HG02970 (cell line): ENCODE results near the gene MRNIP.
"Not testable (repeated sequence)": the region's sequence is repeated elsewhere in the genome, so short reads cannot be mapped to it uniquely, and the experiment has no call there.

Source experiments
- ATAC-seq: cut with Tn5 transposase; IDR thresholded peaks from one replicate; pipeline ENCODE4 v1.9.1; 2021; ENCODE audit warnings: mild to moderate bottlenecking, moderate library complexity, moderate number of reproducible peaks; ENCODE audit not compliant: unreplicated experiment, low FRiP score

MRNIP gene

GRCh38 chr5:179873588-179874110, 15.0 kb upstream of the MRNIP start:
- ATAC-seq, result no peak

GRCh38 chr5:179872828-179873575, 14.4 kb upstream of the MRNIP start:
- ATAC-seq, result no peak

GRCh38 chr5:179872055-179872827, 13.6 kb upstream of the MRNIP start:
- no peak for ATAC-seq

- ATAC-seq, result not testable (repeated sequence)
Observed at GRCh38 chr5:179871533-179871932, 12.9 kb upstream of the MRNIP start.

DNA sequence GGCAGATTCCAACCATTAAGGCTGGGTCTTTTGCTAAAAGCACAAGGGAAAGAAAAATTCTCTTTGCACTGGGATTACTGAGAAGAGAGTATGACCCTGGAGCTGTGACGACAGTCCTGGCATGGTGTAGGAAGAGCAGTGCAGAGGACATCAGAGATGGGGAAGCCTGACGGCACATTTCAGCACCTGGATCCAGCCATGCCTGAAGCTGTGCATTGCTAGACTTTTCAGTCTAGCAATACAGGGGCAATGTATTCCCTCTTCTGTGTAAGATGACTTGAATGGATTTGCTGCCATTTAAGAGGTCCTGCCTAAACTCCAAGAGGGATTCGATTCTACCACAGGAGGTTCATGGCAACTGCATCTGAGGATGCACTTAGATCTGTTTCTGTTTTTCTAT, 12.3 kb upstream of the MRNIP start:
- ATAC-seq, result no peak

DNA sequence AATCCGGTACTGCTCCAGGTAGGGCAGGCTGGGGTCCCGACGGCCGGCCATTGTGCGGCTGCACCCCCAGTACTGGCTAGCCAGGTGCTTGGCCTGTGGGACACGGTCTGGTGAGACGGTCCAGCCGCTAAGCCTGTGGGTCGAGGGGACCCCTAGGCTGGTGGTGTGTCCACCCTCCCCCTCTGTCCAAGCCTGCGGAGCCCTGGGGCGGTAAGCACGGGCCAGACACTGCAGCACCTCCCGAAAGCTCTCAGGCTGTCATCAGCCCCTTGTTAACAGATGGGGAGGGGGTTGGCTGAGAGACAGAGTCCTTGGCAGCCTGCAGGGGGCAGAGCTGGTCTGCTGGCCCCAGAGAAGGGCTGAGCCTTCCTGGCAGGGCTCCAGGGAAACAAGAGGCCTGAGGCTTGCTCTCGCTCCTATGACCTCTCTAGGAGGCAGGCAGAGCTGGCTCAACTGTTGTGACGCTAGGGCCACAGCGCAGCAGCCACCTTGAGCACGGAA, 11.8 kb upstream of the MRNIP start:
- no peak for ATAC-seq

DNA sequence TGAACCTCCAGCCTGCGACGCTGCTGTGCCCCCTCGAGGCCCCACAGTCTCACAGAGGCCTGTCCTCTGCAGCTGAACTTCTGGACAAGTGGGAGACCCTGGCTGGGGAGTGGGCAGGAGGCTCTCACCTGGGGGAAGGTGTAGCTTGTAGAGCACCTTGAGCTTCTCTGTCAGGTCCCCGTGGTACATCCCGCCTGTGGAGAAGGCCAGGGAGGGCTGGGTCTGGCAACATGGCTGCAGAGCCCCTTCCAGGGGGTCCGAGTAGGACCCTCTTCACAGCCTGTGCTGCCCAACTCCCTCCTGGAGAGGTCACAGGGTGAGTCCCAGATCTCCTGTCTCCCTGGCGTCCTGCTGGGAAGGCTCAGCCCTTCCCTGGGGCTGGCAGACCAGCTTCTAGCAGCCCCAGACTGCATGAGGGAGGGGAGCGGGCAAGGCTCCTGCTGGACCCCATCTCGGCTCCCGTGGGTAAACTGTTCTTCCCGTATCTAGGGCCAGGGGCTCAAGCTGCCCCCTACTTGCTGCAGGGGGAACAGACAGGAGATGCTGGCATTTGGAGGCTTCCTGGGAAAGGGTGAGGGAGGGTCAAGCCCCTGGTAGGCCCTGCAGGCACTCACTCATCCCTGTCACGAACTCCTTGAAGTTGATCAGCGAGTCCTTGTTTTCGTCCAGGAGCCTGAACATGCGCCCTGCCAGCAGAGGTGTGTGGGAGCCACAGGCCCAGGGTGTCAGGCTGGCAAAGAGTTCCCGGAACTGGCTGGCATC, 11.2 kb upstream of the MRNIP start:
- no peak for ATAC-seq

DNA sequence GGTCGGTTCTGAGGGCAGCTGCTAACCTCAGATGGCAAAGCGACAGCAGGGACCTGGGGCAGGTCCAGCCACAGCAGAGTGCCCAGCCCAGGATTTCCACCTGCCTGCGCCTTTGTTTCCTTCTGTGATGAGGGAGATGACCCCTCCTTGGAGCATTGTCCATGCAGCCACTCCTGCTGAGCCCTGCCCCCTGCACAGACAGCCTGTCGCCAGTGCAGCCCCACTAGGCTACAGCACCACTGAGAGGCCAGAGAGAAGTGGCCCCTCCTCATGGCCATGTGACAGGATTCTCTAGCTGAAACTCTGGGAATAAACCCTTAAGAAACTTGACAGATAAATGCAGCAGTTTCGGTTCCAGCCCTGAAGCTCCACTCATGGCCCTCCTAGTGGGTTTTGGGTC, 10.5 kb upstream of the MRNIP start:
- no peak for ATAC-seq

DNA sequence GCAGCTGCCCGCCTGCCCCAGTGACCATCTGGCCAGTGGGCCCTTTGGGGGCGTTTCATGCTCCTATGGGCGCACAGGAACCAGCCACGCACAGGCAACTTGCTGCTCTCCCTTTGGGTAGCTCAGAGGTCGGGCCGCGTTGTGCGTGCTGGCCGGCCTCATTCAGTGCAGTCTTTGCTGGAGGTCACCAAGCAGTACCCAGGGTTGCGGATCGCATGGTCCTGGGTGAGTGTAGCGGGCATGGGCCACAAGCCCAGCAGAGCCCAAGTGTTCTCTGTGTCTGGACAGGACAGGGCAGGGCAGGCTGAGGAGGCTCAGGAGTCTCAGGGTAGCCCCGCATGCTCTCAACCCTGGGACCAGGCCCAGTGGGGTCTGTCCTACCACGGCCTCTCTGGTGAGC, 9.9 kb upstream of the MRNIP start:
- ATAC-seq, result no peak

DNA sequence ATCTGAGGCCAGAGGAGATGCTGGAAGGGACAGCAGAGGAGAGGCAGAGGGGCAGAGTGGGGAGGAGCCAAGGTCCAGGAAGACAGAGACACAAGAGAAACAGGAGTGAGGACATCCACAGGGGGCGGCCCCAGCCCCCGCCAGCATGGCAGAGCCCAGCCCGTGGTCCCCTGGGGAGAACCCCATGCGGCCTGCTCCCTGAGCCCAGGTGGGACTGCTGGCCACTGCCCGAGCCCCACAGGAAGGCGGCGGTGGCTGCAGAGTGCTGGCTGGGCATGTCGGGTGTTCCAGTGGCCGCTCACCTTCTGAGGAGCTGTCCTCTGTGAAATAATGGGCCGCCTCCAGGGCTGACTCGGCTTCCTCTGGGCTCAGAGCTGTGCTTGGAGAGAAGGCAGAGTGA, 8.9 kb upstream of the MRNIP start:
- no peak for ATAC-seq

- no peak for ATAC-seq
Observed at GRCh38 chr5:179867079-179867465, 8.5 kb upstream of the MRNIP start.

DNA sequence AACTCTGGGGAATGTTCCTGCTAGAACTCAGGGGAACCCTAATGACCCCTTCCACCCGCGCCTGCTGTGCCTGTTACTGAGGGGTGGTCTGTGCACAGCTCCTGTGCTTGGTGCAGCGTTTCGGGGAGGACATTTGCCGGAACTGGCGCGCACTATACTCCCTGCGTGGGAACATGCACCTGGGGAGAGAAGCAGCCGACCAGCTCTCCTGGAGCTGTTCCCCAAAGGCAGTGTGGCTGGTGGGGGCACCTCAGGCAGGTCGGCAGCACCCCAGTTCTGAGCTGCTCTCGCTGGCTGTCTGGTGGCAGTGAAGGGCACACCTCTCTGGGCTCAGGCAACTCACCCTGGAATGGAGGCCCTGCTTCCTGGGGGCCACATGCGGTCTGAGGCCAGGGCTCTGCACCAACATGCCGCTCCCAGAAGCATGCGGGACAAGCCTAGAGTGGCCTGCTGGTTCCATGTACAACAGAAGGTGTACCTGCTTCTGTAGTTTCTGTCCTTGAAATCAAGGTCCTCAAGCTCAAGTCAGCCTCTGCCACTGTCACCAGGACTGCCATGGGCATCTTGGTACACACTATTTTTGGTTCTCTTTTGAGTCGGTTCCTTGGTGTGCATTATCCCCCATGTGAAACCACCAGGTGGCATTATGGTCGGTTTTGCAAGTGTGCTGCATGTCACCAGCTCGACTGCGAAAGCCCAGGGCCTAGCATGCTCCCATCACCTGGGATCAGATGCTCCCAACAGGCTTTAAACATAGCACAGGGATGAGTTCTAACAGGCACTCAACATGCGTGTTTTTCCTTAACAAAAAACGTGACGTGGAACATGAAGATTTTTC, 7.8 kb upstream of the MRNIP start:
- no peak for ATAC-seq

GRCh38 chr5:179865491-179866240, 7.0 kb upstream of the MRNIP start:
- ATAC-seq, result no peak

DNA sequence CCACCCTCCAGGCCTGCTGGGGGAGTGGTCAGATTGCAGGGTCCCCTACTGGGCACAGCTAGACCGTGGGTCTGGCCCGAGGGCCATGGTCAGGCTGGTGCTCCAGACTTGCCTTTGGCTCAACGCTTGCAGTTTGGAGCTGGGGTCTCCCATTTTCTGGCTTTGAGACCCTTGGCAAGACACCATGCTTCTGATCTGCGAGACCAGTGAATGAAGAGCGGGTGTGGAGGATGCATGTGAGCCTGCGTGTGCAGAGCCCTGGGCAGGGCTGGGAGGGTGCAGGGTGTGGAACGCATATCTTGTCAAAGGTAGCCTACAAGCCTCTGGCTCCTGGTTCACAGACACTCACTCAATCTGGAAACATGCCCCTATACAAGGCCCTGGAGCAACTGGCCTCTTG, 6.1 kb upstream of the MRNIP start:
- ATAC-seq, result no peak

- ATAC-seq, result no peak
Observed at GRCh38 chr5:179863449-179864085, 5.0 kb upstream of the MRNIP start.

DNA sequence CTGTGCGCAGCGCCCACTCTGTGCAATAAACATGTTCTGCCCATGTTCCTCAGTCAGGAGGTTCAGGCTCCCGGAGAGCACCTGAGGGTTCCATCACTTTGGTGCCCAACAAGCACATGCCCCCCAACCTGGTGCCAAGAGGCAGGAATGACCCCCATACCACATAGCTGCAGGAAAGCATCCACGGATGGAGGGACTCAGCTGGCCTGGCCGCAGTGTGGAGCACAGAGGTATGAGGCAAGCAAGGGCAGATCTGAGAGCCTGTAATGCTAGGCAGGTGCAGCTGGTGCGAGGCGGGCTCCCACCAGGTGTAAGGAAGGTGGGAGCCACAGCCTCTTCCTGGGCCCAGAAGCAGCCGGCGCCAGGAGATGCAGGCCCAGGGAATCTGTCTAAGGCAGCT, 4.3 kb upstream of the MRNIP start:
- no peak for ATAC-seq

DNA sequence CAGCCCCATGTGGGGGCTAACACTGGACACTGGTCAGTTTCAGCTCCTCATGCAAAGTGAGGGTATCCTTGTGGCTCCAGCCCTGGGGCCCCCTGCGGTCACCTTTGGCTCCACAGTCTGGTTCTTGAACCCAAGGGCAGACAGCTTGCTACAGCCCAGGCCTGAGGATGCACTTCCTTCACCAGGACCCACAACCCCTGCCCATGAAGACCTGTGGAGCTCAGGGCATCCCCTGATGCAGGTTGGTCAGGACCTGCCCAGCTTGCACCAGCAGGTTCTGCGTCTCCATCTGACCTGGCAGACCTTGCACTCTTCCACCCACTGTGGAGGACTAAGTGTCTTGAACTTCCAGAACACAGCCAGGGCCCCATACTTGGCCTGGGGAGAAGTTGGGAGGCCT, 3.7 kb upstream of the MRNIP start:
- ATAC-seq, result no peak

GRCh38 chr5:179860301-179860700, 1.7 kb upstream of the MRNIP start:
- no peak for ATAC-seq

DNA sequence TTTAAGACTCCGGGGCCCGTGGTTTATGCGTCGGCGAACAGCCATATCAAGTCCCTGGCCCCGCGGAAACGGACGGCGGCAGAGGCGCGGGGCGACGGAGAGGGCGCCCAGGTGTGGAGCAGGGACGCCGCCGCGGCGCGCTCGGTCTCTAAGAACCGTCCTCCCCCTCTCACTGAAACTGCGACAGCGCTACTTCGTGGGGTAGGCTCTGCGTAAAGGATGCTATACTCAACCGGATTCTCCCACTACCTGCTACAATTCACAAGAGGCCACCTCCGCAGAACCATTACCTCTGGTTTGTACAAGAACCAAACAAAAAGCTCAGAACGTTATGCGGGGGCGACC, 404 bp downstream of the MRNIP start:
- peak; percentile 33 for ATAC-seq
